ENCODE data around the gene OR10Z1. TPM values are rescaled to one million over a fixed set of nuclear protein-coding genes. Genes with fewer than 3 reads are reported as not detected.

Gene OR10Z1
- total RNA-seq, 4 donors from 2014 or later, result not detected

- Histone ChIP-seq H3K36me3 (no peaks in the 10 kb centered on the region), H3K4me3 (no peak overlapping the region), H3K27ac (no peak overlapping the region), H3K27me3 (no peaks in the 10 kb centered on the region), H3K4me1 (no peaks in the 10 kb centered on the region), H3K9me3 (no peaks in the 10 kb centered on the region)
- no peak for DNase-seq (ENCODE audit: low spot score in 2 of 2)
- TF ChIP-seq, protein P1, sequence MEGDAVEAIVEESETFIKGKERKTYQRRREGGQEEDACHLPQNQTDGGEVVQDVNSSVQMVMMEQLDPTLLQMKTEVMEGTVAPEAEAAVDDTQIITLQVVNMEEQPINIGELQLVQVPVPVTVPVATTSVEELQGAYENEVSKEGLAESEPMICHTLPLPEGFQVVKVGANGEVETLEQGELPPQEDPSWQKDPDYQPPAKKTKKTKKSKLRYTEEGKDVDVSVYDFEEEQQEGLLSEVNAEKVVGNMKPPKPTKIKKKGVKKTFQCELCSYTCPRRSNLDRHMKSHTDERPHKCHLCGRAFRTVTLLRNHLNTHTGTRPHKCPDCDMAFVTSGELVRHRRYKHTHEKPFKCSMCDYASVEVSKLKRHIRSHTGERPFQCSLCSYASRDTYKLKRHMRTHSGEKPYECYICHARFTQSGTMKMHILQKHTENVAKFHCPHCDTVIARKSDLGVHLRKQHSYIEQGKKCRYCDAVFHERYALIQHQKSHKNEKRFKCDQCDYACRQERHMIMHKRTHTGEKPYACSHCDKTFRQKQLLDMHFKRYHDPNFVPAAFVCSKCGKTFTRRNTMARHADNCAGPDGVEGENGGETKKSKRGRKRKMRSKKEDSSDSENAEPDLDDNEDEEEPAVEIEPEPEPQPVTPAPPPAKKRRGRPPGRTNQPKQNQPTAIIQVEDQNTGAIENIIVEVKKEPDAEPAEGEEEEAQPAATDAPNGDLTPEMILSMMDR (IDR thresholded peaks at IDR 0.05), result no peak
- TF ChIP-seq EP300 (IDR thresholded peaks at IDR 0.05) (no peak), POLR2A (IDR thresholded peaks at IDR 0.05) (no peak)
Observed at GRCh38 chr1:158654086-158654485, 49.0 kb downstream of the OR10Z1 start.

- peak in 1 of 2 donors; percentile 17 for DNase-seq (ENCODE audit: low spot score in 2 of 2)
- no peak overlapping the region for H3K27ac ChIP-seq
- H3K9me3 ChIP-seq, result no peaks in the 10 kb centered on the region
- H3K36me3 ChIP-seq, result no peaks in the 10 kb centered on the region
- TF ChIP-seq, protein P1 (IDR thresholded peaks at IDR 0.05), result no peak
- TF ChIP-seq POLR2A (IDR thresholded peaks at IDR 0.05) (no peak), EP300 (IDR thresholded peaks at IDR 0.05) (no peak)
- 48 to 57% methylated on average over 6 of the region's 6 CpGs for WGBS, 2 donors
- H3K4me1 ChIP-seq, result no peaks in the 10 kb centered on the region
- H3K27me3 ChIP-seq, result no peaks in the 10 kb centered on the region
- H3K4me3 ChIP-seq, result no peak overlapping the region
Observed at GRCh38 chr1:158654571-158654970, 49.5 kb downstream of the OR10Z1 start.

Other genes with a start within 250 kb of the OR10Z1 start
- not detected for gene OR10T2, start 205.8 kb upstream of the OR10Z1 start, total RNA-seq
- gene OR10K2, start 179.0 kb upstream of the OR10Z1 start, total RNA-seq, result not detected
- not detected for gene OR10K1, start 143.4 kb upstream of the OR10Z1 start, total RNA-seq
- gene OR10R2, start 133.0 kb upstream of the OR10Z1 start, total RNA-seq, result not detected
- gene OR6Y1, start 50.9 kb upstream of the OR10Z1 start, total RNA-seq, result not detected
- not detected for gene OR6P1, start 34.7 kb upstream of the OR10Z1 start, total RNA-seq
- not detected for gene OR10X1, start 25.4 kb upstream of the OR10Z1 start, total RNA-seq
- gene SPTA1, start 81.4 kb downstream of the OR10Z1 start, total RNA-seq, result under 1 TPM in 1 of 4 donors, not detected in 3; 0.21 TPM
- not detected for gene OR6K2, start 95.4 kb downstream of the OR10Z1 start, total RNA-seq
- not detected for gene OR6K3, start 115.5 kb downstream of the OR10Z1 start, total RNA-seq
- not detected for gene OR6K6, start 149.5 kb downstream of the OR10Z1 start, total RNA-seq
- not detected for gene OR6N1, start 166.9 kb downstream of the OR10Z1 start, total RNA-seq
- gene OR6N2, start 175.9 kb downstream of the OR10Z1 start, total RNA-seq, result not detected
- gene MNDA, start 226.1 kb downstream of the OR10Z1 start, total RNA-seq, result 1 to 10 TPM; 3.3 to 5.7 (median 4.3) TPM